ENCODE data around the gene EVX2.

The EVX2 gene

GRCh38 chr2:176124947-176125771 lies 41.4 kb upstream of the EVX2 start:
- DNase-seq (ENCODE audit: low read depth): no peak
- H3K4me3 ChIP-seq (ENCODE audit: low read length): no peak overlapping the region
- no peak for TF ChIP-seq CTCF (IDR thresholded peaks at IDR 0.05; ENCODE audit: insufficient read depth, low read depth, low read length, missing control alignments)

GRCh38 chr2:176124110-176124946 lies 40.6 kb upstream of the EVX2 start:
- DNase-seq (ENCODE audit: low read depth): no peak
- no peak overlapping the region for H3K4me3 ChIP-seq (ENCODE audit: low read length)
- no peak for TF ChIP-seq CTCF (IDR thresholded peaks at IDR 0.05; ENCODE audit: insufficient read depth, low read depth, low read length, missing control alignments)

- no peak overlapping the region for H3K4me3 ChIP-seq (ENCODE audit: low read length)
- no peak for TF ChIP-seq CTCF (IDR thresholded peaks at IDR 0.05; ENCODE audit: insufficient read depth, low read depth, low read length, missing control alignments)
- DNase-seq (ENCODE audit: low read depth): no peak
These were observed 39.8 kb upstream of the EVX2 start for GRCh38 chr2:176123411-176124109.

GRCh38 chr2:176122683-176123410 lies 39.1 kb upstream of the EVX2 start, which contains the start of gene HOXD9:
TSS of gene HOXD9 (plus strand) at chr2:176122719. CDS start at chr2:176122769, 50 bp downstream.
- DNase-seq (ENCODE audit: low read depth): no peak
- TF ChIP-seq CTCF (IDR thresholded peaks at IDR 0.05; ENCODE audit: insufficient read depth, low read depth, low read length, missing control alignments): no peak
- H3K4me3 ChIP-seq (ENCODE audit: low read length): no peak within 1 kb of the TSS

- no peak overlapping the region for H3K4me3 ChIP-seq (ENCODE audit: low read length)
- no peak for TF ChIP-seq CTCF (IDR thresholded peaks at IDR 0.05; ENCODE audit: insufficient read depth, low read depth, low read length, missing control alignments)
- DNase-seq (ENCODE audit: low read depth): no peak
These were observed 38.4 kb upstream of the EVX2 start for GRCh38 chr2:176122052-176122682.
